HG02884 (cell line): ENCODE measurements around the gene GCAT.

Source experiments
- ATAC-seq: cut with Tn5 transposase; IDR thresholded peaks from one replicate; pipeline ENCODE4 v1.9.1; 2021; ENCODE audit warnings: mild to moderate bottlenecking, moderate library complexity; ENCODE audit not compliant: unreplicated experiment

GCAT gene

GRCh38 chr22:37806409-37807333, 1.1 kb upstream of the GCAT start:
- ATAC-seq, result no peak

DNA sequence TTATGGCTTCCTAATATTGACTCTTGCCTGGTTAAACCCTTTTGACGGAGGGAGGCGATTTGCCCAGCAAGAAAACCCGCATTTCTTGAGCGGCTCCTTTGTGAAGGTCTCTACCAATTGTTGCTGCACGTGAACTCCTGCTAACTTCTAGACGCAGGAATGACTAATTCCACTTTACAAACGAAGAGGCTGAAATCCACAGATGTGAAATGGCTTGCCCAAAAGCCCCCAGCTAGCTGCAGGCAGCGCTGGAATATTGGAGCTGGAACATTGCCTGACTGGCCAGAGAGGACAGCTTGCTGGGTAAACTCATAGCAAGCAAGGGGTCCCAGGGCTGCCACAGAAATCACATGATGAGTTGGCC, 542 bp downstream of the GCAT start:
- no peak for ATAC-seq

GRCh38 chr22:37809672-37810333, 2.1 kb downstream of the GCAT start:
- ATAC-seq, result no peak

- no peak for ATAC-seq
These were observed 4.1 kb downstream of the GCAT start for GRCh38 chr22:37811867-37812266.

GRCh38 chr22:37812869-37813678, 5.3 kb downstream of the GCAT start:
- no peak for ATAC-seq

GRCh38 chr22:37815593-37815992, 7.9 kb downstream of the GCAT start:
- no peak for ATAC-seq

DNA sequence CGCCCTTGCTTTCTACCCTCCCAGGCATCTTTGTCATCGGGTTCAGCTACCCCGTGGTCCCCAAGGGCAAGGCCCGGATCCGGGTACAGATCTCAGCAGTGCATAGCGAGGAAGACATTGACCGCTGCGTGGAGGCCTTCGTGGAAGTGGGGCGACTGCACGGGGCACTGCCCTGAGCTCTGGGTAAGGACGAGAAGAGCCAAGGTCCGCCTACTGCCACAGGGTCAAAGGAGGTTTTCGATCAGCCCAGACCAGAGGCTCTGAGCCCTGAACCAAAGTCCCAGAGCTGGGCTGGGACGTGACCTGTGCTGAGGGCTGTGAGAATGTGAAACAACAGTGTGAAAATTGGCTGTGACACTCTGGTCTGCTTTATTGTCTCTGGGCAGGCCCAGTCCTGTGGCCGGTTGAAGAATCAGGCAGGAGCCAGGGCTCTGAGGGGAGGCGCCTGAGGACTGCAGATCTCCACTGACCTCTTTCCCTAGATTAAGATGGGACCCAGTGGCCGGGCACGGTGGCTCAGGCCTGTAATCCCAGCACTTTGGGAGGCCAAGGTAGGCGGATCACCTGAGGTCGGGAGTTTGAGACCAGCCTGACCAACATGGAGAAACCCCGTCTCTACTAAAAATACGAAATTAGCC, 8.9 kb downstream of the GCAT start:
- no peak for ATAC-seq

DNA sequence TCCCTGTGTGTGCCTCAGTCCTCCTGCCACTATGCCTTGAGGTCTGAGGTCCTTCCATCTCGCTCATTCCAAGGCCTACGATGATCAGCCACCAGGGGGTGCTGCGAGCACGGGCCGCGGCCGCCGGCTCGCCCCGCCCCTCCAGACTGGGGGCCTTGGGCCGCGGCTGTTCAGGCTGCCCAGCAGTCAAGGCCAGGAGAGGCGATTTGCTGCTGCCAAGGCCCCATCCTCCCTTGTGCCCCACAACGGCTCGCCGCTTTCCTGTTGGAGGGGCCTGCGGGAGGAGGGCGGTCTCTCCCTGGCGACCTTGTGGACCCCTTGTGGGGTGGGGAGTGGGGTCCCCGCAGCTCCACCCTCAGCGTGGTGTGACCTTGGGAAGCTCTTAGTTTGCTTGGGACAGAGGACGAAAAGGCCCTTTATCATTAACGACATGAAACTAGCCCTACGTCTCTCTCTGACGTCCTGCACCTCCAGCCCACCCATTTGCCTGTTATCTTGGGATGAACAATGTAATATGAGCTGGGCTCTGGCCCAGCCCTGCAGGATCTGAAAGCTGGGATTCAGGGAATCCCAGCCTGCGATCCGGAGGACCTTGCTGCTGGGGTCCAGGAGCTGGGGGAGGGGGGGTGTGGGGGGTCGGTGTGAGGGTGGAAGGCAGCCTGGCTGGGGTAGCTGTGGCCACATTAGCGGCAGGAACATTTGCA, 10.1 kb downstream of the GCAT start:
- ATAC-seq, result no peak

DNA sequence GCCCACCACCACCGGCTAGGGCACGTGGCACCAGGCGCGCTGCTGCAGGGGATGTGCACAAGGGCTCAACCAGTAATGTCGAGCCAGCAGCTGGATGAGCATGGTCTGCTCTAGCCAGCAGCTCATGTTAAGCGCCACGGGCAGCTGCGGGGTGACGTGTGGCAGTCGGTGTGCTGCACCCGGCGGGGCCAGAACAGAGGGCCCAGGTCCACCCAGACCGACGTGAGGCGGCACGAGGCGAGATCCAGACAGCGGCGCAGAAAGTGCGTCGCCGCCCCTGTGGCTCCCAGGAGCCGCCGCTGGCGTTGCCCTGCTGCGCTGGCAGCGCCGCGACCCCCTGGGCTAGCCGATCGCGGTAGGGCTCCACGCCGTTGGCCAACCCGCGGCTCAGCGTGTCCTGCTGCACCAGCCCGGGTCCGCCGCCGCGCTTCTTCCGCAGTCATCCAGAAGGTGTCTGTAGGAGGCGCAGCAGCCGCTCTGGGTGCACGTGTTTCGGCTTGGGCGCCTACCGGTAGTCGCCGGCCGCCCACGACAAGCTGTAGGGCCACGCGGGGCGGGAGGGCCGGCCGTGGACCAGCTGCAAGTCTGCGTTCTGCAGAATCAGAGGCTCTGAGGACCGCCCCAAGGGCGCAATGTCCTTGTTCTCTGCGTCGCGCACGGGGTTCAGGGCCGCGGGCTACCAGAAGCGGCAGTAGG, 10.8 kb downstream of the GCAT start:
- no peak for ATAC-seq

GRCh38 chr22:37819105-37819433, 11.3 kb downstream of the GCAT start:
- no peak for ATAC-seq

DNA sequence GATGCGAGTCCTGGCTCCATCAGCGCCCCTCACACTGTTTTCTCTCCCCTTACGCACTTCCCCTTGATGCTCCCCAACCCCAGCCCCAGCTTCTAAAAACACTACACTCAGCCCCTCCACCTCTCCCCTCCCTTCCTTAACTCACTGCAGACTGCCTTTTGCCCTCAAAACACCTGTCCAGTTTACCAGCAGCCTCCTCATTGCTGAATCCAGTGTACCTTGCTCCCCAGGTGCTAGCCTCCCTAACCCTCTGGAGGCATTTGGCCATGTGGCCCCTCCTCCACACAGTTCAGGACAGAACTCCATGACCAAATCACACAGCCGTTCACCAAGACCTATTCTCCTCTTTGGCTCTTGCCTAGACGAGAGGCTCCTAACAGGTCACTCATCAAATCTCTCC, 12.6 kb downstream of the GCAT start:
- ATAC-seq, result no peak

DNA sequence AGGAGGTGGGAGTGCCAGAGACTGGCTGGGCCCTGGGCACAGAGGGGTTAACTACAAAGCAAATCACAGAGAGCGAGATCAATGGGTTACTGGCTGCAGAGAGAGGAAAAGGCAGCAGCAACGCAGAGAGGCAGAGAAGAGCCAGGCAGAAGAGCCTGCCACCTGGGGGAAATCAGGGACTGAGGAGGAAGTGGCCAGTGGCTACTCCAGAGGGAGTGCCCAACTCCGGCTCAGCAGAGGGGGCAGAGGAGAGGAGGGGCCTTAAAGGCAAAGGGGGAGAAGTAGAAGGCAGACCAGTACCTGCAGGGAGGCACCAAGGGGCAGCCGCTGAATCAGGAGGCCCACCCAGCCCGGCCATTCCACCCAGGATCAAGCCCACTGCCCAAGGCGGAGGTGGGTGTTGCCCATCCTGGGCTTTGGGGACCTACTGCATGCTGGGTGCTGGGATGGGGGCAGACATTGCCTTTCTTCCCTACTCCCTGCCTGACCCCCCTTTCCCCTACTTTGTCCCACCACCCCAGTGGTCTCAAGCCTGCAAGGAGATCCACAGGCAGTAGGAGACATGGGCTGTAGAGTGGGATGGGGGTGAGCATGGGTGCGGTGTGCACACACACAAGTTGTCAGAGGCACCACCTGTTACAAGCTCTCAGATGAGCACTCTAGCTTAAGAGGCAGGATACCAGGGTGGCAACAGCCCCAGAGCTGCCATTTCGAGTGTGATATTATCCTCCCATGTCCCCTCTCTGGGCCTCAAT, 14.5 kb downstream of the GCAT start:
- no peak for ATAC-seq

- ATAC-seq, result no peak
These were observed 15.6 kb downstream of the GCAT start, which contains the start of gene GALR3 for GRCh38 chr22:37823134-37823985. GALR3 (plus strand) TSS chr22:37823382; CDS start chr22:37823407, 25 bp downstream.

DNA sequence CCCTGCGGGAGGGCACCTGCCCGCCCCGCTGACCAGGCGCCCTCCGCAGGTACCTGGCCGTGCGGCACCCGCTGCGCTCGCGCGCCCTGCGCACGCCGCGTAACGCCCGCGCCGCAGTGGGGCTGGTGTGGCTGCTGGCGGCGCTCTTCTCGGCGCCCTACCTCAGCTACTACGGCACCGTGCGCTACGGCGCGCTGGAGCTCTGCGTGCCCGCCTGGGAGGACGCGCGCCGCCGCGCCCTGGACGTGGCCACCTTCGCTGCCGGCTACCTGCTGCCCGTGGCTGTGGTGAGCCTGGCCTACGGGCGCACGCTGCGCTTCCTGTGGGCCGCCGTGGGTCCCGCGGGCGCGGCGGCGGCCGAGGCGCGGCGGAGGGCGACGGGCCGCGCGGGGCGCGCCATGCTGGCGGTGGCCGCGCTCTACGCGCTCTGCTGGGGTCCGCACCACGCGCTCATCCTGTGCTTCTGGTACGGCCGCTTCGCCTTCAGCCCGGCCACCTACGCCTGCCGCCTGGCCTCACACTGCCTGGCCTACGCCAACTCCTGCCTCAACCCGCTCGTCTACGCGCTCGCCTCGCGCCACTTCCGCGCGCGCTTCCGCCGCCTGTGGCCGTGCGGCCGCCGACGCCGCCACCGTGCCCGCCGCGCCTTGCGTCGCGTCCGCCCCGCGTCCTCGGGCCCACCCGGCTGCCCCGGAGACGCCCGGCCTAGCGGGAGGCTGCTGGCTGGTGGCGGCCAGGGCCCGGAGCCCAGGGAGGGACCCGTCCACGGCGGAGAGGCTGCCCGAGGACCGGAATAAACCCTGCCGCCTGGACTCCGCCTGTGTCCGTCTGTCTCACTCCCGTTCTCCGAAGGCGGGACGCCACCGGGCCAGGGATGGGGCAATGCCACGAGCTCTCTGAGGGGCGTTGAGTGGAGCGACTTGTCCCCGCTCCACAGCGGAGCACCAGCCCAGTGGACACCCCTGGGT, 17.2 kb downstream of the GCAT start:
- ATAC-seq, result no peak

DNA sequence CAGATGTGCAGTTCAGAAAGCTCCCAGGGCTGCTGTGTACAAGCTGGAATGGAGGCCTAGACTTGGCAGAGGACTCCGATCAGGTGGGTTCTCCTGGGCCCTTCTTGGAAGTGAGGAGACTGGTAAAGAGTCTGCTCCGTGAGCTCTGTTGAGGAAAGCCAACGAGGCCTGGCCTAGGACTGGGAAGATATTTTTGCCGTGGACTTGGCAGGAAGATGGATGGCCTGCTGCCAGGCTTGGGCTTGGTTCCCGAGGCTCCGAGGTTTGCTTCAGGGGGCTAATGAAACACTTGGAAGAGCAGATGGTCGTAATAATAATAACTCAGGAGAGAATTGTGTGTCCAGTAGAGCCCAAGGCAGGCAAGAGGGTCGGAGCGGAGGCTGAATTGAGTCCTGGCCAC, 19.3 kb downstream of the GCAT start:
- no peak for ATAC-seq

DNA sequence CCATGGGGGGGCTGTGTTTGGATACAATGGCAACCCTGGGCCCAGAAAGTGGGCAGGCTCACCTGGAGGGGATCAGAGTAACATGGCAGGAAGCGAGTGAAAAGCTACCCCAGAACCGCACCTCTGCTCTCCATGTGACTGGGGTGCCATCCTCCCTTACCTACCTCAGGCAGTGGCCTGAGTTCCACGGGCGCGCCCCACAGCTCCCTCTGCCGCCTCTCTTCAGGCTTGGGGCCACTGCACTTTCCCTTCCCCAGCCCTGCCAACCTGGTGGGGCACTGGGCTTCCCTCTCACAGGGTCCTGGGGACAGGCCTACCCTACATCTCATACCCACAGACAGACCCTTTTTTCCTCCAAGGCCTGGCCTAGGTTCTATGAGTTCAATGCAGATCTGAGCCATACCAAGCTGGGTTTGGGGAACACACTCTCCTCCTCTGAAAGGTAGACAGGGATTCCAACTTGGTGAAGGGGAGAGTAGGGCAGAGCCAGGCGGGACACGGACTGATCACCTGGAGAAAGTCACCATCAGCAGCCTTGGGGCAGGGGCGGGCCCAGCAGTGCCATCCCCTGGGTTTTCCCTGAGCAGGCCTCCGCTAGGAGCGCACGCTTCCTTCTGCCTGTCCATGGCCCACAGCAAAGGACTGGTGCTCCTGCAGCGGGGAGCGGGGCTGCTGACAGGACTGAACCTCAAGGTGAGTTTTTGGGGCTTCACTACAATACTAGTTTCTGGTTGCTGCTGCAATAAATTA, 22.5 kb downstream of the GCAT start:
- ATAC-seq, result no peak
